LNCAP (cell line): ENCODE measurements around the gene CMAS.

Source experiments
- TF ChIP-seq, protein P1 (sequence below): fragments of 450-650 bp; IDR thresholded peaks from 2 replicates; pipeline ENCODE4 v1.5.1; 2017; ENCODE audit warnings: mild to moderate bottlenecking

Gene CMAS

DNA sequence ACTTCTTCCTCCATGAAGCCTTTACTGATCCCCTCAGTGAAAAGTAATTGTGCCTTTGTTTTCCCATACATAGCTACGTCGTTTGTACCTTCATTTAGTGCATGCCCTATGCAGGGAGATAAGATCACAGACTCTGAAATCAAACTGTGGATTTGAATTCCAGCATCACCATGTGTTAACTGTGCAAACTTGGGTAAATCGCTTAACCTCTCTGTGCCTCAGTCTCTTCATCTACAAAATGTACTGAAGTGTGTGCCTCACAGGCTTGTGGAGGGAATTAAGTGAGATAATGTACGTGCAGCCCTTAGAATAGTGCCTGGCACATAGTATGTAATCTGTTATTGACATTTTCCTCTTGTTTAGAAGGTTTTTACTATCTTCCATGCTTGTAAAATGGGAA is 4.1 kb downstream of the CMAS start:
- TF ChIP-seq, protein P1, sequence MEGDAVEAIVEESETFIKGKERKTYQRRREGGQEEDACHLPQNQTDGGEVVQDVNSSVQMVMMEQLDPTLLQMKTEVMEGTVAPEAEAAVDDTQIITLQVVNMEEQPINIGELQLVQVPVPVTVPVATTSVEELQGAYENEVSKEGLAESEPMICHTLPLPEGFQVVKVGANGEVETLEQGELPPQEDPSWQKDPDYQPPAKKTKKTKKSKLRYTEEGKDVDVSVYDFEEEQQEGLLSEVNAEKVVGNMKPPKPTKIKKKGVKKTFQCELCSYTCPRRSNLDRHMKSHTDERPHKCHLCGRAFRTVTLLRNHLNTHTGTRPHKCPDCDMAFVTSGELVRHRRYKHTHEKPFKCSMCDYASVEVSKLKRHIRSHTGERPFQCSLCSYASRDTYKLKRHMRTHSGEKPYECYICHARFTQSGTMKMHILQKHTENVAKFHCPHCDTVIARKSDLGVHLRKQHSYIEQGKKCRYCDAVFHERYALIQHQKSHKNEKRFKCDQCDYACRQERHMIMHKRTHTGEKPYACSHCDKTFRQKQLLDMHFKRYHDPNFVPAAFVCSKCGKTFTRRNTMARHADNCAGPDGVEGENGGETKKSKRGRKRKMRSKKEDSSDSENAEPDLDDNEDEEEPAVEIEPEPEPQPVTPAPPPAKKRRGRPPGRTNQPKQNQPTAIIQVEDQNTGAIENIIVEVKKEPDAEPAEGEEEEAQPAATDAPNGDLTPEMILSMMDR = no peak

DNA sequence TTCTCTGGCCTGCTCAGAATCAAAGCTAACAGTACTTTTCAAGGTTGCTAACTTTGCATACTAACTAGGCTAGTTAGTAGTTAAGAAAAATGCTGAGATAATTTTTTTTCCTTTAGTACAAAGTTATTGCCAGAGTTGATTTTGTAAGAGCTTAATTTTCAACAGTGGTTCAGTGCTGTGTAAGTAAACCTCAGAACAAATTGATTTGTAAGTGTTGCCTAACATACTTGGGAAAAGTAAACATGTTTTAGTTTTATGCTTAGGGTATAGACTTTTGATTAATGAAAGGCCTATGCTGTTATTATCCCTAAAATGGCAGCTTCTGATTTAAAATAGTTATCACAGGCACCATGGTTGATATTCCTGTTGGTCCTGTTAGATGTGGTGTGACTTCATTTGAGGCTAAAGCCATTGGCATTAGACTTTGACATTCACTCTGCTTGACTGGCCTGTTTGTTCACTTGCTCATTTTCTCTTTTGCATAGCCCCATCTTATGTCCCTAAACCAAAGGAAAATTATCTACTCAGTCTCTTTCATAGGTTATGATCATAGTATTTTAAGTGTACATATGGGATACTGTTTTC is 5.2 kb downstream of the CMAS start:
- TF ChIP-seq, protein P1 = no peak

DNA sequence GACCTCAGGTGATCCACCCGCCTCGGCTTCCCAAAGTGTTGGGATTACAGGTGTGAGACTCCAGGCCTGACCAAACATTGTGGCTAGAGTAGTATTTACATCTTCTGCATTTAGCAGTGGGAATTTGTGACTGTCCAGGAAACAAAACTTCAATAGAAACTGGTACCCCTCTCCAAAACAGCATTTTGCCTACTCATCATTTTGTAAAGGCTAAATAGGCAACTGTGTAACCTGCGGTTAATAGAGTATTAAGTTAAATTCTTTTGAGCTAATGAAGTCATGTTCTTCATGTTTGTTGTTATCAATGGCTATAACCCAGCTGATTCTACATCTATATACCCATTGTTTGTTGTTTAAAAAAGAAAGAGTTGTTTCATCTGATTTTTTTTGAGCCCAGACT is 8.1 kb downstream of the CMAS start:
- TF ChIP-seq, protein P1 = no peak

DNA sequence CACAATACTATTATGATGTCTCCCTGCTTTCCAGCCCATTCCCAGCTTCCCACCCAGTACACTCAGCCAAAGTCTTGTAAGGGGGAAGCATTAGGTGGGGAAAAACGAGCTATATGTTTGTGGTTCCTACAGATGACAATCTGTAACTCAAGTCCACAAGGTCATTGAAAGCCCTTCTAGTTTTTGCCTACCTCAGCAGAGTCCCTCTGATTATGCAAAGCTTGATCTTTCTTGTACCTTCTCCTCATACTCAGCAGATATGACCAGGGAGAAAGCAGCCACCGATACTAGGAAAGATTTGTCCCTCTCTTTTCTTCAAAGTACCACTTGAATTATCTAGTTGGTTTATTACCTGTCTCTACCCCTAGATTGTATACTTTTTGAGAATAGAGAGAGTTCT is 10.6 kb downstream of the CMAS start:
- TF ChIP-seq, protein P1 = no peak

DNA sequence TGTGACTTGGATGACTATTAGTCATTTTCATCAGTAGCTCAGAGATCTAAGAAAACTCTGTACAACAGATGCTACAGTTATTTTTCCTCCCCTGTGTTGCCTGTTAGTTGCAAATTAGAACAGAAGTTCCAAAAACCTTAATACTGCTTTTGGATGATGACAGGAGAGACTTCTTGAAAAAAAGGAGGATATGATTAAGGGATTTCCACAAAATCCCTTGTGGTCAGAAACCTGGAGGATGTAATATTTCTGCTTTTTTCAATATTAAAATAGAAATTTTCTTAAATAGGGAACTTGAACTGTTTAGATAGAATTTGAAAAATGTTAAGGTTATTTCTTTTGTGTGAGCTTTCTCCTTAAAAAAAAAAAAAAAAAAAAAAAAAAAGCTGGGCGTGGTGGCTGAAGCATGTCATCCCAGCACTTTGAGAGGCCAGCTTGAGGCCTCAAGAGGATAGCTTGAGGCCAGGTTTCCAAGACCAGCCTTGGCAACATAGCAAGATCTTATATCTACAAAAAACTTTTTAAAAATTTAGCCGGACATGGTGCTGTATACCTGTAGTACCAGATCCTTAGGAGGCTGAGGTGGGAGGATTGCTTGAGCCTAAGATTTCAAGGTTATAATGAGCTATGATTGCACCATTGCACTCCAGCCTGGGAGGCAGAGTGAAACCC is 14.1 kb downstream of the CMAS start:
- TF ChIP-seq, protein P1 = no peak

DNA sequence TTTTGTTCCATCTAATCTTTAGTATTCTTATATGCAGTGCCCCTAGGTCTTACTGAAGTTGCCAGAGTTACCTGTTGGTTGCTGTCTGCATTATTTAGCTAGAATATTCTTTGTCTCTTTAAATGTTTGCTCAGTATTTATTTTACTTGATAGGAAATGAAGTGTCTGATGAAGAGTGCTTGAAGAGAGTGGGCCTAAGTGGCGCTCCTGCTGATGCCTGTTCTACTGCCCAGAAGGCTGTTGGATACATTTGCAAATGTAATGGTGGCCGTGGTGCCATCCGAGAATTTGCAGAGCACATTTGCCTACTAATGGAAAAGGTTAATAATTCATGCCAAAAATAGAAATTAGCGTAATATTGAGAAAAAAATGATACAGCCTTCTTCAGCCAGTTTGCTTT is 18.9 kb downstream of the CMAS start:
- TF ChIP-seq, protein P1 = no peak

DNA sequence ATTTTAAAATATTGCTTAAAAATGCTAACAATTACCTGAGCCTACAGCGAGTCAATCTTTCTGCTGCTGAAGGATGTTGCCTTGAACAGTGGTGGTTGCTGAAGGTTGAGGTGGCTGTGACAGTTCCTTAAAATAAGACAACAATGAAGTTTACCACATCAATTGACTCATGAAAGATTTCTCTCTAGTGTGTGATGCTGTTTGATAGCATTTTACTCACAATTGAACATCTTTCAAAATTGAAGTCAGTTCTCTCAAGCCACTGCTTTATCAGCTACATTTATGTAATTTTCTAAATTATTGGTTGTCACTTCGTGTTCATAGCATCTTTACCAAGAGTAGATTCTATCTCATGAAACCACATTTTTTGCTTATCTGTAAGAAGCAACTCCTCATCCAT is 20.3 kb downstream of the CMAS start:
- TF ChIP-seq, protein P1 = no peak

DNA sequence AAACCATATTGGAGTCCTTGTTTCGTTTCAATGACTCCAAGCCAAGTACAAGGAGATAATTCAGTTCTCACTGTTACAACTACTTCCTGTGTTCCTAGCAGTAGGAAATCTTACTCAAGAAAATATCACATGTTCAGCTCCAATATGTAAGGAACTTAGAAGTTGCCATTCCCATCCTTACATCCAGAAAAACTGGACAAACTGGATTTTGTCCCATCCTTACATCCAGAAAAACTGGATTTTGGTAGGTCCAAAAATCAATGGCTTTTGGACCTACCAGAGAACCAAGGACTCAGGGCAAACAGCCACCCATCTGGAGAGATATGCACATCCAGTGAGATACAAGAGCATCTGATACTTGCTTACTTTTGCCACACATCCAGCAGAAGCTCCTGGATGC is 23.8 kb downstream of the CMAS start:
- TF ChIP-seq, protein P1 = no peak
